Vagina (tissue), 2 donors: ENCODE results near the gene CACNA2D1. TPM values are rescaled to one million over a fixed set of nuclear protein-coding genes. Genes with fewer than 3 reads are reported as not detected.

ENCODE experiments used
- DNase-seq, 2 donors: peaks; one replicate each; pipeline ENCODE4 v3.0.0-alpha.2; 2017; ENCODE audit errors: extremely low spot score in 2 of 2
- H3K27ac ChIP-seq: fragments of 200-600 bp; sonication (generic); one replicate; pipeline ENCODE4 v1.5.1; 2019
- H3K27me3 ChIP-seq: fragments of 200-600 bp; sonication (generic); one replicate; pipeline ENCODE4 v1.5.1; 2019
- H3K36me3 ChIP-seq, 2 donors: fragments of 200-600 bp; sonication (generic); one replicate each; pipeline ENCODE4 v1.5.1; 2017 to 2019
- H3K4me1 ChIP-seq: fragments of 200-600 bp; sonication (generic); one replicate; pipeline ENCODE4 v1.5.1; 2019
- H3K4me3 ChIP-seq, 2 donors: fragments of 200-600 bp; sonication (generic); 1 replicate in 1 of 2; 2 replicates in 1 of 2; pipeline ENCODE4 v1.5.1; 2016 to 2019
- H3K9me3 ChIP-seq: fragments of 200-600 bp; sonication (generic); one replicate; pipeline ENCODE4 v1.5.1; 2019
- CTCF ChIP-seq, 3 experiments: fragments of 450-650 bp in 2 of 3; fragments of 200-600 bp in 1 of 3; sonication (generic) in 1 of 3; IDR thresholded peaks; one replicate each; pipeline ENCODE4 v1.5.1; 2017 to 2019; ENCODE audit warnings: antibody characterized with exemption in 3 of 3, mild to moderate bottlenecking in 2 of 3, moderate library complexity in 2 of 3
- POLR2A ChIP-seq, 2 donors: fragments of 450-650 bp; IDR thresholded peaks; one replicate each; pipeline ENCODE4 v1.6.1; 2017; ENCODE audit warnings: antibody characterized with exemption in 2 of 2, mild to moderate bottlenecking in 2 of 2, moderate library complexity in 2 of 2
- POLR2AphosphoS5 ChIP-seq, 2 donors: sonication (generic); formaldehyde crosslinking; IDR thresholded peaks; one replicate each; pipeline ENCODE4 v1.9.0; 2017; ENCODE audit warnings: antibody characterized with exemption in 2 of 2, mild to moderate bottlenecking in 2 of 2, low read depth in 1 of 2; ENCODE audit not compliant: insufficient read depth in 1 of 2
- intact Hi-C: fragments of 100-400 bp; cut with DNase I; formaldehyde crosslinking; loops from one replicate; pipeline ENCODE4 v1.15.1; 2023
- total RNA-seq: library from RNA; depleted of rRNA; stranded (reverse); fragments of >200 nt; gene quantifications from one replicate; pipeline ENCODE4 v1.2.3, GENCODE V29; 2016

The CACNA2D1 gene
- total RNA-seq, 1 donor from 2014 or later = 16.9 TPM

- TF ChIP-seq POLR2AphosphoS5 (IDR thresholded peaks at IDR 0.05; ENCODE audit: insufficient read depth in 1 of 2, low read depth in 1 of 2) (no peak), CTCF (IDR thresholded peaks at IDR 0.05) (no peak), POLR2A (IDR thresholded peaks at IDR 0.05) (no peak)
- Histone ChIP-seq H3K4me3 (no peak overlapping the region), H3K4me1 (no peaks in the 10 kb centered on the region), H3K9me3 (no peaks in the 10 kb centered on the region), H3K36me3 (no peaks in the 10 kb centered on the region), H3K27ac (no peak overlapping the region), H3K27me3 (no peaks in the 10 kb centered on the region)
- DNase-seq = no peak
- intact Hi-C loops = no loop called here
Observed at GRCh38 chr7:82289152-82289535, 154.4 kb downstream of the CACNA2D1 start.

- Histone ChIP-seq H3K27ac (no peak overlapping the region), H3K4me1 (no peaks in the 10 kb centered on the region), H3K27me3 (no peaks in the 10 kb centered on the region), H3K4me3 (no peak overlapping the region), H3K9me3 (no peaks in the 10 kb centered on the region), H3K36me3 (no peaks in the 10 kb centered on the region)
- intact Hi-C loops = no loop called here
- DNase-seq = no peak
- no peak for TF ChIP-seq POLR2A (IDR thresholded peaks at IDR 0.05)
Observed at GRCh38 chr7:82286798-82287140, 156.8 kb downstream of the CACNA2D1 start.

GRCh38 chr7:82286096-82286797, 157.3 kb downstream of the CACNA2D1 start:
- Histone ChIP-seq H3K27me3 (no peaks in the 10 kb centered on the region), H3K4me1 (no peaks in the 10 kb centered on the region), H3K9me3 (no peaks in the 10 kb centered on the region), H3K27ac (no peak overlapping the region), H3K4me3 (no peak overlapping the region), H3K36me3 (no peaks in the 10 kb centered on the region)
- no peak for DNase-seq
- intact Hi-C loops = no loop called here
- TF ChIP-seq POLR2AphosphoS5 (IDR thresholded peaks at IDR 0.05; ENCODE audit: insufficient read depth in 1 of 2, low read depth in 1 of 2) = no peak

- no peak for DNase-seq
- no peaks in the 10 kb centered on the region for H3K9me3 ChIP-seq
- intact Hi-C loops = no loop called here
- no peaks in the 10 kb centered on the region for H3K4me1 ChIP-seq
- H3K36me3 ChIP-seq = no peaks in the 10 kb centered on the region
- H3K4me3 ChIP-seq = no peak overlapping the region
- H3K27ac ChIP-seq = no peak overlapping the region
- no peak for TF ChIP-seq CTCF (IDR thresholded peaks at IDR 0.05)
- TF ChIP-seq POLR2A (IDR thresholded peaks at IDR 0.05) = no peak
- TF ChIP-seq POLR2AphosphoS5 (IDR thresholded peaks at IDR 0.05; ENCODE audit: insufficient read depth in 1 of 2, low read depth in 1 of 2) = no peak
- no peaks in the 10 kb centered on the region for H3K27me3 ChIP-seq
Observed at GRCh38 chr7:82284936-82285519, 158.5 kb downstream of the CACNA2D1 start.

GRCh38 chr7:82275342-82275741, 168.2 kb downstream of the CACNA2D1 start:
- no peak overlapping the region for H3K4me3 ChIP-seq
- no peak overlapping the region for H3K27ac ChIP-seq
- no peaks in the 10 kb centered on the region for H3K9me3 ChIP-seq
- no peaks in the 10 kb centered on the region for H3K36me3 ChIP-seq
- intact Hi-C loops = no loop called here
- no peaks in the 10 kb centered on the region for H3K4me1 ChIP-seq
- H3K27me3 ChIP-seq = no peaks in the 10 kb centered on the region
- TF ChIP-seq POLR2AphosphoS5 (IDR thresholded peaks at IDR 0.05; ENCODE audit: insufficient read depth in 1 of 2, low read depth in 1 of 2) = no peak
- no peak for TF ChIP-seq CTCF (IDR thresholded peaks at IDR 0.05)
- no peak for TF ChIP-seq POLR2A (IDR thresholded peaks at IDR 0.05)
- DNase-seq = no peak

GRCh38 chr7:82274681-82275080, 168.9 kb downstream of the CACNA2D1 start:
- Histone ChIP-seq H3K36me3 (no peaks in the 10 kb centered on the region), H3K27ac (no peak overlapping the region), H3K9me3 (no peaks in the 10 kb centered on the region), H3K4me3 (no peak overlapping the region), H3K4me1 (no peaks in the 10 kb centered on the region), H3K27me3 (no peaks in the 10 kb centered on the region)
- no peak for TF ChIP-seq POLR2A (IDR thresholded peaks at IDR 0.05)
- intact Hi-C loops = no loop called here
- DNase-seq = no peak
